Cerebellar nuclear complex (tissue), 1 donor: Measurements from ENCODE around the gene VAMP3.

Experiments used
- DNase-seq, 2 experiments: peaks; one replicate each; lab custom pipeline; 2025; lab: John Stamatoyannopoulos, UW

Gene VAMP3

DNA sequence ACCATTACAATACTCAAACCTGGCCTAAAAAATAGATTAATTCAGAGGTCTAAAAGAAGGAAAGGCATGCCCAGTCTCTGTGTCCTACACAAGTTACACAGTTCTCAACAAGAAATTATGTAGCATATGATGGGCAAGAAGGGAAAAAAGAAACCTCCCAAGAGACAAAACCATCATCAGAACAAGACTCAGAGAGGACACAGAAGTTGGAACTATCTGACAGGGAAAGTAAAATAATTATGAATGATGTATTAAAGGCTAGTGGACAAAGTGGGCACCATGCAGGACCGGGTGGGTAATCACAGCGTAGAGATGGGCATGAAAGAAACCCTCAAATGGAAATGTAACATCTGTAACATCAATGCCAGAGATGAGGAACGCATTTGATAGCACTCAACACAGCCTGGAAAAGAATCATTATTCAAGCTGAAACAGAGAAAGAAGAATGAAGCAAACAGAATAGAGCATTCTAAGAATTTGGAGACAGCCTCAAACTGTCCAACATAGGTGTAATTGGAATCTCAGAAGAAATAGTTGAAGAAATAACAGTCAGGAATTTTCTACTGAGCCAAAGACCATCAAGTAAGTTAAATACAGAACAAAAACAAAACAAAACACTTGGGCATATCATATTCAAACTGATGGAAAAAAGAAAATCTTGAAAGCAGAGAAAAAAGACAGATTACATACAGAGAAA, 42.7 kb downstream of the VAMP3 start:
- no peak for DNase-seq

DNA sequence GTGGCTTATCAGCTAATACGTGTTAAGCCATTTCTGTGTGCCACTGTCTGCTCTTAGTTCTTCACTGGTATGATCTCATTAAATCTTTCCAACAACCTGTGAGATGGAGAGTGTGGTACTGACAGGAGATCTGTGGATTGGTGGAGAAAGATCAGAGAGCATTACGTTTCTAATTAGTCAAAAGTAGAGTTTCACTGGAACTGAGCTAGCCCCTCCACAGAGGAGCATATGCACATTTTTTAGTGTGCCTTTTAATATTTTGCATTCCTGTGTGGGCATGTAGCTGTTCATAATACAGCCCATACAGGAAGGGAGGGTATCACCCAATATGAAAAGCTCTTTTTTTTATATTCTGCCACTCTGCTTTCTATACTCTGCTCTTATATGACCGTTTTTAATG, 50.2 kb downstream of the VAMP3 start:
- no peak for DNase-seq

GRCh38 chr1:7824701-7825100, 53.6 kb downstream of the VAMP3 start:
- no peak for DNase-seq

DNA sequence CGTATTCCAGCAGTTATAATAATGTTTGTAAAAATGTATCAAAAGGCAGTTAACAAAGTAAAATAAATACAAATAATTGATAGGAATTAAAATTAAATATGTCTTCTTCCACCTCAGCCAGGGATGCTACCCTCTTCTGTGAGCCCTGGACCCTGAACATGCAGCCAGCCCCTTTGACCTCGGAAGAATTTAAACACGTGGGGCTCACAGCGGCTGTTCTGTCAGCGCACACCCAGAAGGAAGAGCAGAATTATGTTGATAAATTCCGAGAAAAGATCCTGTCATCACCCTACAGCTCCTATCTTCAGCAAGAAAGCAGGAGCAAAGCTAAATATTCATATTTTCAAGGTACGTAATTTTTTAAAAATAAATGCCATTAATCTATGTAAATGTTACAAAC, 55.3 kb downstream of the VAMP3 start:
- DNase-seq: no peak

- DNase-seq: no peak
Observed at GRCh38 chr1:7827126-7827955, 56.2 kb downstream of the VAMP3 start.
